ENCODE measurements around the gene AGPAT3.

AGPAT3 gene

GRCh38 chr21:43832158-43832550, 32.9 kb upstream of the AGPAT3 start (continued):
- TF ChIP-seq MEIS1 (CRISPR knock-in tag; IDR thresholded peaks at IDR 0.05; ENCODE audit: borderline replicate concordance) (no peak), ZNF76 (tag by site-specific recombination; IDR thresholded peaks at IDR 0.05; ENCODE audit: borderline replicate concordance, low read depth) (no peak), PRDM6 (tag by site-specific recombination; IDR thresholded peaks at IDR 0.05) (no peak)

- ChIA-PET POLR2A (no interaction called here), CTCF (no interaction called here)
- no peaks in the 10 kb centered on the region for H3K4me1 ChIP-seq (ENCODE audit: control insufficient read depth, insufficient read depth, low read length)
- no peak overlapping the region for H3K27ac ChIP-seq (ENCODE audit: extremely low read depth, low read depth, low read length)
- TF ChIP-seq ZFHX2 (tag by site-specific recombination; conservative IDR thresholded peaks at IDR 0.05) (no peak), ZNF155 (tag by site-specific recombination; IDR thresholded peaks at IDR 0.05) (no peak), ZNF146 (tag by site-specific recombination; IDR thresholded peaks at IDR 0.05) (no peak), ZNF221 (tag by site-specific recombination; IDR thresholded peaks at IDR 0.05; ENCODE audit: borderline replicate concordance) (no peak), SCRT2 (tag by site-specific recombination; IDR thresholded peaks at IDR 0.05) (no peak), ZNF548 (tag by site-specific recombination; IDR thresholded peaks at IDR 0.05) (no peak), ZNF704 (tag by site-specific recombination; IDR thresholded peaks at IDR 0.05) (no peak), ZBTB1 (tag by site-specific recombination; IDR thresholded peaks at IDR 0.05) (no peak), ZNF518A (tag by site-specific recombination; conservative IDR thresholded peaks at IDR 0.05; ENCODE audit: low read depth) (no peak), ZNF16 (tag by site-specific recombination; IDR thresholded peaks at IDR 0.05; ENCODE audit: low read depth) (no peak), ZNF768 (tag by site-specific recombination; IDR thresholded peaks at IDR 0.05) (no peak)
- no peak overlapping the region for H3K4me3 ChIP-seq (ENCODE audit: low read depth, low read length)
- no peaks in the 10 kb centered on the region for H3K9me3 ChIP-seq (ENCODE audit: control insufficient read depth, insufficient read depth, low read depth, low read length)
- no peaks in the 10 kb centered on the region for H3K36me3 ChIP-seq (ENCODE audit: control insufficient read depth in 2 of 2, insufficient read depth in 1 of 2, low read length in 2 of 2)
Measured at GRCh38 chr21:43832648-43833047, 32.4 kb upstream of the AGPAT3 start.

- POLR2A ChIA-PET, result no interaction called here
- Histone ChIP-seq H3K9me3 (ENCODE audit: control insufficient read depth, insufficient read depth, low read depth, low read length) (no peaks in the 10 kb centered on the region), H3K4me3 (ENCODE audit: low read depth, low read length) (no peak overlapping the region), H3K4me1 (ENCODE audit: control insufficient read depth, insufficient read depth, low read length) (no peaks in the 10 kb centered on the region), H3K27ac (ENCODE audit: extremely low read depth, low read depth, low read length) (no peak overlapping the region), H3K36me3 (ENCODE audit: control insufficient read depth in 2 of 2, insufficient read depth in 1 of 2, low read length in 2 of 2) (no peaks in the 10 kb centered on the region)
- CTCF ChIA-PET, result interaction anchor here (0.8 kb wide), 1 partner anchor 23 kb away, joined by 4 read pairs; no protein-coding TSS in a partner anchor
- TF ChIP-seq ZNF416 (tag by site-specific recombination; IDR thresholded peaks at IDR 0.05), result no peak
- TF ChIP-seq ZNF600 (tag by site-specific recombination; IDR thresholded peaks at IDR 0.05), result no peak
- TF ChIP-seq ZNF785 (tag by site-specific recombination; IDR thresholded peaks at IDR 0.05), result no peak
- no peak for TF ChIP-seq ZNF449 (tag by site-specific recombination; IDR thresholded peaks at IDR 0.05)
- TF ChIP-seq ZNF324 (tag by site-specific recombination; IDR thresholded peaks at IDR 0.05), result no peak
- no peak for TF ChIP-seq ZNF37A (tag by site-specific recombination; IDR thresholded peaks at IDR 0.05)
Measured at GRCh38 chr21:43834146-43834905, 30.7 kb upstream of the AGPAT3 start.
